NCI-H2107 (cell line): ENCODE data around the gene JAK1.
"Not testable (repeated sequence)": the region's sequence is repeated elsewhere in the genome, so short reads cannot be mapped to it uniquely, and the experiment has no call there.

ENCODE experiments used
- DNase-seq: peaks from one replicate; lab custom pipeline; 2025; lab: John Stamatoyannopoulos, UW

JAK1 gene

DNA sequence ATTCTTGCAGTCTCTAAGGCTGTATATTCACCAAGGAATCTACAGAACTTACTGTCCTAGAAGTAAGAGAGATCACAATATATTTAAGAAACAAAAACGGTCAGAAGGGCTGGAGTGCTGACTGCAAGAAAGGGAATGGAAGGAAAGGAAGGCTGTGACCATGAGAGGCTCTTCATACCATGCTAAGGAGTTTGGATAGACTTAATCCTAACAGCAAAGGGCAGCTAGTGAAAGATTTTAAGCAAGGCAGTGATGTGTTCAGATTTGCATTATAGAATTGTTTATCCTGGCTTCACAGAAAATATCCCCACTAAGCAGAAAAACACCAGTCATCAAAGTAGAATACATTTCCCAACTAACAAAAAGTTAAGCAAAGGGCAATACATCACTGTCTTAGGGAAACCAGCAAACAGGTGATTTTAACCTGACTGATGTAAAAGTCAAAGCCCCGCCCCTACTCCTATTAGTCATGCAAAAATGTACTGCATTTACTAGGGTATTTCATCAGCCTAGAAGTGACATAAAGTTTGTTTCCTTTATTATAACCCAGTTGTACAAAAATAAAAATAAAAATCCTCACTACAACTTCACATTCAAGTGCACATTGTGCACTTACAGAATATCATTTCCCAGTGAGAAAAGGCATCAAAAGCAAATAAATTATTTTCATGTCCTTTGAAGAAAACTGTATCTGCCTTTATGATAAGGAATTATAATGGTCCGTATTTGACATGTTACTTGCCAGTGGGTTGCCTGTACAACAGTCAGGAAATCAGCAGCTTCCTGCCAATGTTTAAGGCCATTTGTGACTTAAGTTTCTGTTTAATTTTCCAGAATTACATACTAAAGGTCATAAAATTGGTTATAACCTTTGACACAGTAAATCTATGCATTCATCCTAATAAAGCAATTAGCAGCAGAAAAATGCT lies 17.2 kb downstream of the JAK1 start:
- DNase-seq, result no peak

- DNase-seq, result no peak
Observed at GRCh38 chr1:64948216-64948615, 18.1 kb downstream of the JAK1 start.

GRCh38 chr1:64946916-64947315 lies 19.4 kb downstream of the JAK1 start:
- no peak for DNase-seq

GRCh38 chr1:64944913-64945312 lies 21.4 kb downstream of the JAK1 start:
- no peak for DNase-seq

DNA sequence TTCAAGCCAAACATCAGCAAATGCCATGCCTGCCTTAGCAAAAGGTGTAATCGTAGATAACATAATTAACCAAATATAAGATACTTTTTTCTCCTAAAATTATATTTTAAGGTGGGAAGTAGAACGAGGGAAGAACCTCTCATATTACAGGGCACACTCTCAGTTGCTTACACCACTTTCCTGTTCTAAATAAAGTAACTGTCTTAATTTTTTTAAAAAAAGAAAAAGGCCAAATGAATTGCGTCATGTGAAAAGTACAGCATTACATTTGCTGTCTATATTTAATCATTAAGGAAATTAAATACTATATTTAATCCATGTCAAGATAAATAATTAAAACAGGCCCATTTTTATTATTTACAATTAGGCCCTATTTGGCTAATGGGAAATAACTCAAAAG lies 23.7 kb downstream of the JAK1 start:
- DNase-seq, result no peak

DNA sequence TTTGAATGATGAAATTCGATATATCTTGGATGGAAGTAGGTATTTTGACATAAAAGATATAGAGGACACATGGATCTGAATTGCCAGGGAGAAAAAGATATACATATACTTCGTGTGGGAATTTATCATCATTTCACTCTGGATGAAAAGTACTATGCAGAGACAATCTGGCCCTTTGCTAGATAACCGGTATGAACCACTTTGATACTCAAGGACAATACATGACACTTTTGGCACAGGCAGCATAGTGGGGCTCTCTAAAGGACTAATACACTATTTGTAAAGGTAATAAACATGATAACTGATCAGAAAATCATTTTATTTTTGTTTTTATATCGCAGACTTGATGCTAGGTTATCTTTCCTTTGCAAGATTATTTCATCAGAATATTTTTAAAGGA lies 24.2 kb downstream of the JAK1 start:
- no peak for DNase-seq

DNA sequence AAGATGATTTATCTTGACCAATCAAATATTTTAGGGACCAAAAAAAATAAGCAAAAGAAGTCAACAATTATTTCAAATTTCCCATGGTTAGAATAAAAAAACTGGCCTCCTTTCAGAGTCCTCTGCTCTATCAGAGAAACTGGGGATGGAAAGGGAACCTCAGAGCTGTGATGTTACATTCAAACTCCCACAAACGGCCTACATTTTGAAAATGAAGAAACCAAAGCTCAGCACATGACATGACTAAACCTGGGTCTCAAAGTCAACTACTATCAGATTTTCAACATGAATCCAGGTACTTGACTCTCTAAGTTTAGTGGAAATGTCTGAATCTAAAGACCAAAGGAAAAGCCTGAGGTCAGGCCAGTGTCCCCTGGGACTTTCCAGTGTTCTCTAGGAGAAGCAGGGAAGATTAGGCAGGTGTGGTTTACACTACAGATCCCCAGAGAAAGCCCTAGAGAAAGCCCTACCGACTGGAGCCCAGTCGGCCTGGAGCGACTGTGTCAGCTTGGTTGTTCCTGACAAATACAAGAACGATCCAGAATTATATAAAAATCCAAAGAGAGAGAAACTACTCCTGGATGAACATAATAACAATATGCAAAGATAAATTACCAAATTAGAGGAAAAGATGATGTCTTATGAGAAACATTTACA lies 24.8 kb downstream of the JAK1 start:
- peak; percentile 74 for DNase-seq

- DNase-seq, result no peak
Observed at GRCh38 chr1:64940025-64940424, 26.3 kb downstream of the JAK1 start.

DNA sequence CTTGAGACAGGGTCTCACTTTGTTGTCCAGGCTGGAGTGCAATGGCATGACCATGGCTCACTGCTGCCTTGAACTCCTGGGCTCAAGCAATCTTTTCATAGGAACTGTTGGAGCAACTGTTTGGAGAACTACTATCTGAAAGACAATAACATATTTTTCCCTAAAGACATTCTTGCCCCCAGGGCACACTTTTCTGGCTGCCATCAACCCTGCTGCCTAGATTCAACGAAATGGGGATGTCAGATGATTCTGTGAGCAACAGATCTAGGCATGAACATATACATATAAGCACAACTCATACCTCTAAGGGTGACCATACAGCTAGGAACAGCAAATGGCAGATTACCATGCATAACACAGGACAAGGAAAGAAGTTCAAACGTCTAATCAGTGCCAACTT lies 27.4 kb downstream of the JAK1 start:
- no peak for DNase-seq

DNA sequence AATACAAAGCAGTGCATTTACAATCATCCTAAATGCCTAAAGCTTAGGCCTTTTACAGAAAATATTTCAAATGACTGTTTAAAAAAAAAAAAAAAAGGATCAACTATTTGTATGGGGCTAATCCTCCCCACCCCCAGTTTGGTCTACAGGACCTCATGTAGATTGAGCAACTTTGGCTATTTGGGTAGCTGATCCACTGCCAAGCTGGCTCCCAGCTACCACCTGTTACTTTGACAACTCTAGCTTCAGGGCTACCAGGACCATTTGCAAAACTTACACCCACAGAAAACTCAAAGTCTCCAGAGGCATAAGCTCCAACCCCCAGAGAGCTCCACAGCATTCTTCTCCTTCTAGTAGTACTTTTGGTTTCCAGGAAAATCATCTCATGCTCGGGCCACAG lies 29.4 kb downstream of the JAK1 start:
- DNase-seq, result no peak

DNA sequence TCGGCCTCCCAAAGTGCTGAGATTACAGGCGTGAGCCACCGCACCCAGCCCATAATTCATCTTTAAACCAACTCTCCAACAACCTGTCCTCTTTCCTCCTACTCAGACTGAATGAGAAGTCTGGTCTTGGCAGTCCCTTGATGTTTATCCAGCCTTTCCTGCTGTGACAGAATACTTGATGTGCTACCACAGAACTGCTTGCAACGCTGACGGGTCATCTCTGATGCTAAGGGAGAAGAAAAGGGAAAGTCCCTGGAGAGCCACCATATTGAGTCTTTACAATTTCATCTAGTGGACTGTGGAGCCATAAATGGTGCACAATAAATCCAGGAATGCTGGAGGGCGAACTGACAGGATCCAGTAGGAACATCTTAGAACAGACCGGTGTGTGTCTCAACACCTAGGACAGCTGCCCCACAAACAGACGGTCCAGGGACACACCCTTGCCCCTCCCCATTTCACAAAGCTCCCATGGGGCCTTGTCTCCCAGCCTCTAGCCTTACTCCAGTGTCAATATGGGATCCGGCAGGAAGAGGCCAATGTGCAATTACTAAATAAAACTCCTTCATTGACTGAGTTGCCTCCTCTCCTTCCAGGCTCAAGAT lies 30.7 kb downstream of the JAK1 start:
- DNase-seq, result no peak

GRCh38 chr1:64934878-64935275 lies 31.5 kb downstream of the JAK1 start:
- no peak for DNase-seq

- DNase-seq, result no peak
Observed at GRCh38 chr1:64934115-64934877, 32.1 kb downstream of the JAK1 start.

DNA sequence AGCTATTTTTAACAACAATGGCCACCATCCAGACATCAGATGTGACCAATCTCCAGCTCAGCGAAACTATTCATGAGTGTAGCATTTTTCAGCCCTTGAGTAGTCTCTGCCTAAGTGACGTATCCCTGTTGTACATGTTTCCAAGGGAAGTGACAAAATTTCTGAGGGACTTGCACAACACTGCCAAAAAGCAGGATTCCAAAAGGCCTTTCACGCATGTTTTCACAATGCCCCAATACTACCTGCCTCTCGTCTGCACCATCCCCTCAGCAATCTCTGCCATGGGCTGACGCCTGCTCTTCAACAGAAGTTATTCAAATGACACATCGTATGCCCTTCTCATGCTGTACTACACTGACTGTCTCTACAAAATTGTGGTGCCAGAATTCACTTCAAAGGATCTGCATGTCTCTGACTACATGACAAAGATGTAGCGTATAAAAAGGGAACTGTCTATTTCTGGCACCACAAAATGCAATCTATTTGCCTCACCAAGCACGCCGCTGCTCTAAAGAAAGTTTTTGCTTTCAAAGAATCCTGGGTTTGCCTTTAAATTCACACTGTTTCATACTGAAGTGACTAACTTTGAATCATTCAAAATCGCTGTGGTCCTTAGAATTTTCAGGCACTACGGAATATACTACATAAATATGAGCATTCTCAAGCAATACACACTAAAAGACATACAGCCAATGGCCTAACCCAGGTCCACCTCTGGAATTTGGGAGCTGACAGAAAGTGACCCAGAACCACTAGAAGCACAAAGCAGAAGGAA lies 32.9 kb downstream of the JAK1 start:
- DNase-seq, result no peak

DNA sequence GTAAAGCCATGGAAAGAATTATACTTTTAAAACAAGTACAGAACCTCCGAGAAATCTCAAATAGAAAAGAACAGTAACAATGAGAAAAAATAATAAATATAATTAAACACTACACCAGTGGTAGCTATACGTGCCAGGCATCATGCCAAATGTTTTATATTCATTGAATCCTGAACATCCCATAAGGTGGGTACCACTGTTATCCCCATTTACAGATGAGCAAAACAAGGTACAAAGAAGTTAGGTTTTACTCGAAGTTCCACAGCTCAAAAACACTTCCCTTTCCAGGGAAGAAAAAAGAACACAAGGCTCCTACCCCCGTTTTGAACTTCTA lies 33.4 kb downstream of the JAK1 start:
- no peak for DNase-seq

DNA sequence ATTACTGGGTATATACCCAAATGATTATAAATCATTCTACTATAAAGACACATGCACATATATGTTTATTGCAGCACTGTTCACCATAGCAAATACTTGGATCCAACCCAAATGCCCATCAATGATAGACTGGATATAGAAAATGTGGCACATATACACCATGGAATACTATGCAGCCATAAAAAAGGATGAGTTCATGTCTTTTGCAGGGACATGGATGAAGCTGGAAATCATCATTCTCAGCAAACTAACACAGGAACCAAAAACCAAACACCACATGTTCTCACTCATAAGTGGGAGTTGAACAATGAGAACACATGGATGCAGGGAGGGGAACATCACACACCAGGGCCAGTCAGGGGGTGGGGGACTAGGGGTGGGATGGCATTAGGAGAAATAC lies 35.7 kb downstream of the JAK1 start:
- DNase-seq, result not testable (repeated sequence)

GRCh38 chr1:64929221-64929620 lies 37.1 kb downstream of the JAK1 start:
- DNase-seq, result no peak

DNA sequence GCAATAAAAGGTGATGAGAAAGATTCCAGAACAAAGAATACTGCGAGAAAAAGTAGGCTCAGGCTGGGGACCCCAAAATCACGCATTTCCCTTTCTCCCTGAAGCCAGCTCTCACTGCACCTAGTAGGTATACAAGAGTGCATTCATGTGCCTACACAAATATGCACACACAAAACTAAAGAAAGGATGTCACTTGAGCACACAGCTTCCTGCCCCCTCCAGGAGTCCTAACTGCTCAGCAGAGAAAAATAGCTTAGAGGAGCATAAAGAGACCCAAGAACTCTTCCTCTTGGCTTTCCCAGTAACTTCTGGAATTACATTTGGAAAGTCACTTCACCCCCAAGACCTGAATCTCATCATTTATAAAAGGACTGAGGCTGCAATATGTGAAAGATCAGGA lies 38.0 kb downstream of the JAK1 start:
- DNase-seq, result no peak

DNA sequence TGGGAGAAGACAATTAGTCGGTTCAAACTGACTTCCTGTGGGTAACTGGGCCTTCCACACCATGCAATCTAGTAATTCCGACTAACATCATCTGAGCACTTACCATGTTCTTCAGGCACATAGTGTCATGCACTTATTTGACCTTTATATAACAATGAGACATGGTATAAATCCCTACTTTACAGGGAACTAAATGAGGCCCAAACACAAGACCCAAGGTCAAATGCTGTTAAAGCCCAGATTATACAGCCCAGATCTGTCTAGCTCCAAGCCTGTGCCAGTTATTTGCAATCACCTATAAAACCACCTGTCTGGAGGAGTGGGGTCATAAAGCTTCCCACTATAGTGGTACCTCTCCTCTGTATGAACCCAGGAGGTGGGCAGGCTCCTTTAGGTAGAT lies 40.8 kb downstream of the JAK1 start:
- DNase-seq, result no peak

DNA sequence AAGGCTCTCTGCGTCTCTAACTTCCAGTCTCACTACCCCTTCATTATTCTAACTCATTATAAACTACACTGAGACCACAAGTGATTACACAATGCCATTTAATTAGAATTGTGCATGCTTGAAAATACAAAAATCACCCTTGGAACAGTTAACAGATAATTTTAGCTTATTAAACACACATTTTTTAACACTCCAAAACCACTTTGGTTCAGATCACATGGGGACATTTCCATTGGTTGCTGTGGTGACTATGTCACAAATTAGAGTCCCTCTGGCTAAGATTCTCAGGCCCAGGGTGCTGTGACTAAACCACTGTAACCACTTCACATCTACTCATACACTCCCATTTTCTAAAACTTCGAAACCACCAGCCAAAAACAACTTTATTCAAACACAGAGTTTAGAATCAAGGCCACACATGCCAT lies 43.0 kb downstream of the JAK1 start:
- no peak for DNase-seq

- no peak for DNase-seq
Observed at GRCh38 chr1:64922336-64922735, 44.0 kb downstream of the JAK1 start.

DNA sequence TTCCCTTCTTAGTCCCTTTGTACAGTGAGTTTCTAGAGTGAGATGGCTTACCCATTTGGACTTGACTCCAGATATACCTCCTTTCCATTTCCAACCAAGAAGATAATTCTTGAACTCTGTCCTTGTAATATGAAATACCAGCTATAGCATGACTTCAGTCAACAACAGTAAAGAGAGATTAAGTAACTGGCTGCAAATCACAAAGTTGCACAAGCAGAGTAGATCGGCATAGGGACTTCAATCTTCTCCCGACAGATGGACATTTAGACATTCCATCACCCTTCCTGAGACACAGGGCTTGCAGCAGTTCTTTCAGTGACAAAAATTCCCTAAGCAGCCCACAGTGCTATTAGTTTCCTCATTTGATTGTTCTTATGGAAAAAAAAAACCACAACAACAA lies 44.6 kb downstream of the JAK1 start:
- DNase-seq, result no peak
